ENCODE data around the gene CCDC7.

DNA sequence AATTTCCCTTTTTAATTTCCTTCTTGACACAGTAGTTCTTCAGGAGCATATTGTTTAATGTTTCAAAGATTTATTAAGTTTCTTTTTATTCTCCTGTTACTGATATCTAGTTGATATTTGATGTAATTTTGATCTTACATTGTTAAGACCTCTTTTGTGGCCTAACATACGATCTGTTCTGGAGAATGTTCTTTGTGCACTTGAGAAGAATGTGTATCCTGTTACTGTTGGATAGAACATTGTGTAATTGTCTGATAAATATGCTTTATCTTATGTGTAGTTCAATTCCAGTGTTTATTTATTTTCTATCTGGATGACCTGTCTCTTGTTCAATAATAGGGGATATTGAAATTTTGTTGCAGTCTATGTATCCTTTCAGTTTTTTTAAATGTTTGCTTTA lies 405.4 kb downstream of the CCDC7 start:
- no peak for TF ChIP-seq POLR2A (IDR thresholded peaks at IDR 0.05; ENCODE audit: low read depth, low read length)
- no peak for TF ChIP-seq POLR2AphosphoS5 (IDR thresholded peaks at IDR 0.05; ENCODE audit: low read depth, low read length)
- no peak for TF ChIP-seq TAF1 (IDR thresholded peaks at IDR 0.05; ENCODE audit: borderline replicate concordance, low read depth, low read length)

Measured in GM12892 (cell line).